Measurements from ENCODE around the gene ZFYVE19.
A peak's percentile ranks its signal among the peaks of the same experiment; 100 is the strongest.

ZFYVE19 gene, protein sequence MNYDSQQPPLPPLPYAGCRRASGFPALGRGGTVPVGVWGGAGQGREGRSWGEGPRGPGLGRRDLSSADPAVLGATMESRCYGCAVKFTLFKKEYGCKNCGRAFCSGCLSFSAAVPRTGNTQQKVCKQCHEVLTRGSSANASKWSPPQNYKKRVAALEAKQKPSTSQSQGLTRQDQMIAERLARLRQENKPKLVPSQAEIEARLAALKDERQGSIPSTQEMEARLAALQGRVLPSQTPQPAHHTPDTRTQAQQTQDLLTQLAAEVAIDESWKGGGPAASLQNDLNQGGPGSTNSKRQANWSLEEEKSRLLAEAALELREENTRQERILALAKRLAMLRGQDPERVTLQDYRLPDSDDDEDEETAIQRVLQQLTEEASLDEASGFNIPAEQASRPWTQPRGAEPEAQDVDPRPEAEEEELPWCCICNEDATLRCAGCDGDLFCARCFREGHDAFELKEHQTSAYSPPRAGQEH

DNA sequence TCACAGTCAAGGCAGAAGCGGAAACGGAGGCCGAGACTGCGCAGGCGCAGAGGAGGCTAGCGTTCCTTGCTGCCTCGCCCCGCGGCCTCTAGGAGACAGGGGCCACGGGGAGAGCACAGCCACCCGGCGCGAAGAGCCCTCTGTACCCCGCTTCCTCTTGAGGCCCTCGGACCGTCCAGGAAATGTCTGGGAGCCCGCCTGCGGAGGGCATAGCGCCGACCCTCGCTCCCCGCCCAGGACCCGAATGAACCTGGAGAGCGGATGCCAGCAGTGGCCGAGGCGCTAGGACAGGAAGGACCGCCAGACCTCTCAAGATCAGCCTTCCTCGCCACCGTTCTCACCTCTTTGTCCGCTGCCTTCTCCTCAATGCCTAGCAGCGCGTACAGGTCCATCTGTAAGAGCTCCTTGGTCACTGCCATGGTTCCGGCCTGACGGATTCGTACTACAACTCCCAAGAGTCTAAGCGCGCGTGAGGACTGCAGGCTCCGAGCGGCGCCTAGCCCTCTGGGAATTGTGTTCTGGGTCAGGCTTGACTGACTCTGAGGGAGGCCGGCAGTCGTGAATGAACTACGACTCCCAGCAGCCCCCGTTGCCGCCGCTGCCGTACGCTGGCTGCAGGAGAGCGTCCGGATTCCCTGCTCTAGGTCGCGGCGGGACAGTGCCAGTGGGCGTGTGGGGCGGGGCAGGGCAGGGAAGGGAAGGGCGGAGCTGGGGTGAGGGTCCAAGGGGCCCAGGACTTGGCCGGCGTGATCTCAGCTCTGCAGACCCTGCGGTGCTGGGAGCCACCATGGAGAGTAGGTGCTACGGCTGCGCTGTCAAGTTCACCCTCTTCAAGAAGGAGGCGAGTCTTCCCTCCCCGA lies at the start of gene ZFYVE19, which contains the start of gene DNAJC17:
Gene ZFYVE19, plus strand, starts transcription at position 62 of the 860 bp plus-strand sequence. Its CDS starts 501 bp downstream, at position 563.
Gene DNAJC17, minus strand, starts transcription at position 446 of the 860 bp plus-strand sequence. Its CDS starts 27 bp downstream, at position 419.
- peak; percentile 95 for DNase-seq

DNA sequence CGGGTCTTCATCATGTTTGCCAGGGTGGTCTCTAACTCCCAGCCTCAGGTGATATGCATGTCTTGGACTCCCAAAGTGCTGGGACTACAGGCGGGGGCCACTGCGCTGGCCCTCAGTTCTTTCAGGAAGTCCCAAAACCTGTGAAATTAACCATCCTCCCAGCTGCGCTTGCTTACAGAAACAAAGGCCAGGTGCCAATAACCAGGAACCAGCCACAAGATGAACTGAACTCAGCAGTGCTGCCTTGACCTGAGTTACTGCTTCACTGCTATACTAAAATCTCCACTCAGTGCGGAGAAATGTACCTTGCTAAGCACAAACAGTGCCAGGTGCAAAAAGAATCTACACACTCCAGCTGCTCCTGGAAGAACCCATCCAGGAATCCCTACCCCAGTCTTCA lies 46.9 kb upstream of the ZFYVE19 start:
- DNase-seq, result no peak

DNA sequence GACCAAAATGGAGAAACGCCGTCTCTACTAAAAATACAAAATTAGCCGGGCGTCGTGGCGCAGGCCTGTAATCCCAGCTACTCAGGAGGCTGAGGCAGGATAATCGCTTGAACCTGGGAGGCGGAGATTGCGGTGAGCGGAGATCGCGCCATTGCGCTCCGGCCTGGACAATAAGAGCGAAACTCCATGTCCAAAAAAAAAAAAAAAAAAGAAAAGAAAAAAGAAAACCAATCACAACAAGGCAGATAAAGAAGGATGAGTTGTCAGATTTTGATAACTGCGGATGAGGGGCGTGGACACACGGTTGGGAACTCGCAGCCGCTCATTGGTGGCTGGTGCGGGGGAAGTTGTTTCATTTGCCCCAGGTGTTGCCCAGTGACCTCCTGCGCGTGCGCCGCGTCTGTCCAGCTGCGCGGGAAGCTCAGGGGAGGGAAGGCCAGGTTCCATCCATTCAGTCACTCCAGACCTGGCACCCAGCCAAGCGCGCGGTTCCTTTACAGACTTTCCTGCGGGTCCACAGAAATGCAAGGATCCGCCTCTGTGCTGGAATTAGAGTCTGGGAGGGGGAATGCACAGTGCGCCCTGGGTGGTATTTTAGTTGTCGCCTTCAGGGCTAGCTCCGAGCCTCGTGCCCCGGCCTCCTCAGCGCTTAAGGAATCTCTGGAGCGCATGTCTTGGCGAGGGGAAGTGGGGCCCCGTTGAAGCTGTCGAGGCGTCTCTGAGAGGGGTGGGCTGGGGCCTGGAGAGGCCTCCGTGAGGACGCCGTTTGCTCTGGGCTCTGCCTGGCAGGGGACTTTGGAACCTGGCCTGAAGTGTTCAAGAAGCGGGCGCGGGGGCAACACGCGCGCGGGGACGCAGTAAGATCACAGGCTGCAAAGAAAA lies 43.7 kb upstream of the ZFYVE19 start:
- DNase-seq, result peak; percentile 87

DNA sequence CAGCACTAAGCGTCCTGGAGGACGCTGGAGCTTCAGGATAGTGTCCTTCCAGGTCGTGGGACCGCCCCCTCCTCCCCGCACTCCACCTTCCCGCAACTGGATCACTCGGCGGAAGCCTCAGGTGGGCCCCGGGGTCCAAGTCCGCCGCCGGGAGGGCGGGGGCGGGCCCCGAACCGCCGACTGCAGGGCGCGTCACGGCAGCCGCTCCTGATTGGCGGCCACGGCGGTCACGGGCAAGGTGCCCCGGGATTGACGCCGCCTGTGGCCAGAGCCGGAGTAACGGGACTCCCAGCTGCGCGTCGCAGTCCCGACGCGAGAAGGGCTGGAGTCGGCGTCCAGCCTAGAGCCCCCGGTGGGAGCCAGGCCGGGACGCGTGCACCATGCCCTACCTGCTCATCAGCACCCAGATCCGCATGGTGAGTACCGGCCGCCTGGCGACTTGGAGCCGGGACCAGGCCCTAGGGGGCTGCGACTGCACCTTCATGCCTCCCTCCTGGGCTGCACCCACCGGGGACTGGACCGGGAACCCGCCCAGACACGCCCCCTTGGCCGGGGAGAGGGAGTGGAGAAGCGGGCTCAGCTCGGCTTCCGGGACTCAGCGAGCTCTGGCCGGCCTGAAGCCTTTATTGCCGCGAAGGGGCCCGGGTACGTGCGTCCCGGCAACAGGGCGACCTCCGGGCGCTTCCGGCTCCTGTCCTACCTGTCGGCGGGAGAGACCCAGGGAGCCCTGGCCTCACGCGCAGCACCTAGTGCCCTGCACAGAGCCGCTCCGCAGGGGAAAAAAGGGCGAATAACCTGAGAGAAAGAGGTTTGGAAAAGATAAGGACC lies 42.9 kb upstream of the ZFYVE19 start, which contains the start of gene GCHFR:
Gene GCHFR, plus strand, starts transcription at position 268 of the 828 bp plus-strand sequence. Its CDS starts 113 bp downstream, at position 381.
- DNase-seq, result peak; percentile 86

DNA sequence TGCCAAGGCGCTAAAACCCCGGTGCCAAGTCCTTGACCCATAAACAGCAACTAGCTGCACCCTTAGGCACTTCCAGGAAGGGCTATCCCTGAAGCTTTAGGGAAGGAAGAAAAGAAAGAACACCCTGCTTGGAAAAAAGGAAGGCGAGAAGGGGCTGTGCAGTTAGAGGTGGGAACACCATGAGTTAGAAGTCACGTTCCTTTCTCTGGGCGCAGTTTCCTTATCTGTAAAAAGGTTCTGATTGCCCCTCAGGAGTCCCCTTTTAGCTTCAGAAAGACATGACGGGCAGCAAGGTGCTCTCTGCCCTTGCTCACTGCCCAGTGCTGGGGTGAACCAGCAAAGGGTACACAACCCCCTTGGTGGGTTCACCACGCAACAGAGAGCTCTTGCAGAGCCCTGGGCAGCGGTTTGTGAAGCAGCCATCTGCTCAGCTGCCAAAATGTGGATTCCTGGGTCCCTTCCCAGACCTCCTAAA lies 42.2 kb upstream of the ZFYVE19 start:
- no peak for DNase-seq

DNA sequence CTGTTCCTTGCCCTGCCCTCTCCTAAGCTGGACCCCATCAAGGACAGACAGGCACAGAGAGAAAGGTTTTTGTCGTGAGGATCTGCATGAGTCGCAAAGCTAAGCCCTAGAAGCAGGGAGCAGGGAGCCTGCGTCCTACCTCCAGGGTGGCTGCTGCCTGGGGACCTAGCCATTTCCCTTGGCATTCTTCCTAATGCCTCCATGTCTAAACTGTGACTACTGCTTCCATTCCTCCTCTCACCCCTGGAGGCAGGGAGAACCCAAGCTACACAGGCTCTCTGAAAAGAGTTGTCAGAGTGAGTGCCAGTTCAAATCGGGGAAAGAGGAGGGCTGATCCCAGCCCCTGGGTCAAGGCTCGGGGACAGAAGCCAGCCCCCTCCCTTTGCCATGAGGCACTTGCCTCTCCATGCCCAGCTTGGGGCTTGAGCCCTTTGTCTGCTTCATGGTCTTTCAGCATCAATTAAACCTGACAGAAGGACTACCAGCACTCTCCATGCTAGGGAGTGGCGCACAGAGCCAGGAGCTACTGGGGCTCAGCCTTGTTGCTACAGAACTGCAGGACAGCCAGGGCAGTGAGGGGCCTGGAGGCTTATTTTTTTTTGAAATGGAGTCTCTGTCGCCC lies 40.6 kb upstream of the ZFYVE19 start:
- no peak for DNase-seq

DNA sequence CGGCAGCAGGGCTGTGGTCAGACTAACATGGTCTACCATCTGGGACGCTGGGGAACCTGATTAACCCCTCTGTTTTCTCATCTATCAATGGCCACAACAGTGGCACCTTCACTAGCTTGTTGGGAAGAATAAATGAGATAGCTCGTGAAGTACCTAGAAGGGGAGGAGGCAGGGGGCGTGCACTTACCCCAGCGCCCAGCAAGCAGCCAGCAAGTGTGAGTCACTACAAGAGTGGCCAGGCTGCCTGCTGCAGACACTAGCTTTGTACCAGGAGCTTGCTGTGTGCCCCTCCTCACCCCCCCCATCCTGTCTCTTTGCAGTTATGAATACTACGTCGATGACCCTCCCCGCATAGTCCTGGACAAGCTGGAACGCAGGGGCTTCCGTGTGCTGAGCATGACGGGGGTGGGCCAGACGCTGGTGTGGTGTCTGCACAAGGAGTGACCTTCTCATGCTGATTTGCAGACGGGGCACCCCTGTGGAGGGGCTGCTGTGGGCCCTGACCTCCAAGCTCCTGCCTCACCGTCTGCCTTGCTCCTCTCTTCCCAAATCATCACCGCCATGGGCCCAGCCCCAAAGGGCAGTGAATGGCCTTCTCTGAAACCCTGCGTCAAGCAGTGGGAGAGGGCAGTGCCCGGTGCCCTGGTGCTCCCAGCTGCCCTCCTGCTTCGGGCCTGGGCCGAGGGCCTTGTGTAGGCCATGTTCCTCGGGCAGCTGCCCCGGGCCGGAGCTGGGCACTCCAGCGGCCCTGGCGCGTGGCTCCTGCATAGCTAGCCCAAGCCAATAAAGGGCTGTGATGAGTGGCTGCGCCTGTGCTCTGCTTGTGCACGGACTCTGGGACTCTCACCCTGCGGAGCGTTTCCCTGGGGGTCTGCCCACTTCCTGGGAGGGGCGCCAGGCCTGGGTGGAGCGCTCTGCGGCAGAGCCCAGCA lies 39.7 kb upstream of the ZFYVE19 start:
- DNase-seq, result no peak

DNA sequence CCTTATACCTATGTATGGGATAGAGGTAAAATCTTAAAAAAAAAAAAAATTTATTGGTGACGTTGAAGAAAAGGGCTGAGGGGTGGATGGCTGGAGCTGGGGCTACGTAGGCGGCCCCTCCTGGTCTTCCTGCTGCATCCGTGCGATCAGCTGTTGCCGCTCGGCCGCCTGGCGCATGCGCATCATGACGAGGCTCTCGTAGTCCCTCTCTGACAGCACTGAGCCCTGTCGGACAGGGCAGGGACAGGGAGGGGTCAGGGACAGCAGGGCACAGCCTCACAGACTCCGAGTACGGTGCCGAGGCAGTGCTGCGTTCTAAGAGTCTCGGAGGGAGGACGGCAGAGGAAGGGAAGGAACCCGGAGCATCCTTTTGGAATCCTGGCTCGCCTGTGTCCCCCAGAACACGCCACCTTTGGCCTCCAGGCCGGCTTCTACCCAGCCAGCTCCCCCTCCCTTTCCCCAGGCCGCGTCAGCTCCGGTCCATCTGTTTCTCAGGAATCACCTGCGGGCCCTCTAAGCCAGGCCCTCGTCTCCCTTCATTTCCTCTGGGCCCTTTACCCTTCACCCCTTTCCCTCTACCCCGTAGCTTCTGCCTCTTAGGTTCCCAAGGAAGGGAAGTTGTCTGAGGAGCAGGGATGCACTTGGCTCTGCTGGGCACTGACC lies 38.9 kb upstream of the ZFYVE19 start:
- DNase-seq, result no peak

DNA sequence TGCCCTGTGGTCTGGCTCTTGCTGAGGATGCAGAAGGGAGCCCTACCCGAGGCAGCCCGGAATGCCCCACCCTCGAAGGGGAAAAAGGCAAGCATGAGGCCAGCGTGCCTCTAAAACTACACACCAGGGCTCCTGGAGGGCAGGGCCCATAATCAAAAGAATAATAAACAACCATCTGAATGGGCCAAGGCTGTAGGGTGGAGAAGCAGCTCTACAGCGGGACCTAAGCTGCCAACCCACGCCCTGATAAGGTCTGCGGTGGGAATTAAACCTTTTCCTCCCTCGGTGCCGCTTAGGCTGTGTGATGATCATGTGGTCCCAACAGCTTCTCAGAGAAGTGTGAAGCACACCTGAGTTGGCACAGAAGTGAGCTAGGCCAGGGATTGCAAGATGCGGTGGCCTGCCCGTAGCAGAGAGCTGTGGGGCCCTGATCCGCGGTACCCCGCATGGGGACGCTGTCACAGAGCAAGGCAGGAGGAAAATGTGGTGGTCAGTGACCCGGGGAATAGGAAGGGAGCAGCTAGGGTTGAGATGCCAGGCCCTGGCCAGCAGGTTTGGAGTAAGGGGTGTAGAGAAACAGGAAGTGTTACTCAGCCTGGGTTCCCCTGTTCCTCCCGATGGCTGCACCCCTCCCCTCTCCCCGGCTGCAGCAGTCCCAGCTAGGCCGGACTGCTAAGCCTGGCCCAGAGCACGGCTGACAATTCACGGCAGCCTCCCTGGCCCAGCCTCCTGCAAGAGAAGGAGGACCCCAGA lies 38.2 kb upstream of the ZFYVE19 start:
- no peak for DNase-seq

DNA sequence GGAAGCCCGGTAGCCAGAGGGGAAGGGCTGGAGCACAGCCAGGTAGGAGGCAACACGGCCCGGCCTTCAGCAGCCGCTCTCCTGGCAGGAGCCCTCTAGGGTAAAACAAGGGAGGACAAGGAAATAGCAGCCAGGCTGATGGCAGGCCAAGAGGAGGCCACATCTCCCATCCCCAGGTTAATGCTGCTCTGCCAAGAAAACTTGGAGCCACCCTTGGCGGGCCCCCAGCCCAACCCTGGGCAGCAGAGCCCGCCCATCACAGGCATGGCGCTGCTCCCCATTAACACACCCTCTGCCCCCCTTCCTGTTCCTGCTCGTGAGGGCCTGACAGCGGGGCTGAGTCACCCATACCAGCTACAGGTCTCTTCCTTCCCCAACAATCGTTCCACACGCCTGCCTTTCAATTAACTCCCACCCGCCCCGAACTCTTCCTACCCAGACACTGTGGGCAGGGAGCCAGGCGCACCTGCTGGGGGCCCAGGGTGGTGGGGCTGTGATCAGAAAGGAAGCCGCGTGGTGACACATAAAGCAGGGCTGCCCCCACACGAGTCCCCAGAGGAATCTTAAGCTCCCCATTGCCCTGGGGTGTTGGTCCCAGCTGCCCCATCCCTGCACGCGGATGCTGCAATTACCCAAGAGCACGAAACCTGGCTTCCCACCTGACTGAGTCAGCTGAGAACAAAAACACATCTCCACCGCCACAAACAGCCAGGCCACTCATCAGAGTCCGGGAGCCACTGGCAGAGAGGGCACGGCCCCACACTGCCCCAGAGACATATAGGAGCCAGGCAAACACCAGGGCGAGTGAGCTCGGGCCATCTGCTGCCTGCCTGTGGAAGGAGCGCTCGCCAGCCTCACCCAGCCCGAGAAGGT lies 37.4 kb upstream of the ZFYVE19 start, which contains the start of gene C15orf62:
Gene C15orf62, plus strand, starts transcription at position 707 of the 873 bp plus-strand sequence. CDS start 516 bp downstream, outside the sequence.
- peak; percentile 60 for DNase-seq

DNA sequence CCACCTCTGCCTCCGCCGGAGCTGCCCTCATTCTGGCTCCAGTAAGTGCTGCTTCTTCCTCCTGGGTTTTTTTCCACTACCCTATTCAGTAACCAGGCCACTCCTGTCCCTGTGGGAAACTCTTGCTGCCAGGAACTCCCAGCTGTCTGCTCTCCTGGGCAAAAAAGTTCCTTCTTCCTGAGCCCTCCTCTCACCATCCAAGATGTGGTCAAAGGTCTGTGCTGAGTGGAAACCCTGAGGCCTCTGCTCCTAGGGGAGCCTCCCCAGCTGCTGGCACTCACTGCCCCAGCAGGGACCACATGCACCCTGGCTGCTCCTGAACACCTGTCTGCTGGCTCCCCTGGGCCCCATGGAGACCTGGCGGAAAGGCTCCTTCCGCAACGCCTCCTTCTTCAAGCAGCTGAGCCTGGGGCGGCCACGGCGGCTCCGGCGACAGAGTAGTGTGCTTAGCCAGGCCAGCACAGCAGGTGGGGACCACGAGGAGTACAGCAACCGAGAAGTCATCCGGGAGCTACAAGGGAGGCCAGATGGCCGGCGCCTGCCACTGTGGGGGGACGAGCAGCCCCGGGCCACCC lies 36.7 kb upstream of the ZFYVE19 start:
- no peak for DNase-seq

DNA sequence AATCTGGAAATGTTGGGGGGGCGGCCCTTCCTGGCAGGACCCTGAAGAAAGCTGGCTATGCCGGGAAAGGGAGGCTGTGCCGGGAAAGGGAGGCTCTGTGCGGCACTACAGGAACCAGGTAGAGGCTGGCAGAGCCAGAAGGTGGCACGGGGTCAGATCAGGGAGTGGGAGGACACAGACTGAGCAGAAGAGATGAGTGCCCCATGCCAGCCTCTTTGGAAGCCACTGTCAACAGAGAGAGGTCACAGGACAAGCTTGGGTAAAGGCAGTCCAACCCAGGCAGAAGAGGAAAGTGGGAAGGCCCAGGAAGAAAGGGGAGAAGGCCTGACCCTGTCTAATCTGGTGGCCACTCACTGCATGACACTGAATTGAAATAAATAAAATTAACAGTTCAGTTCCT lies 35.6 kb upstream of the ZFYVE19 start:
- DNase-seq, result no peak

DNA sequence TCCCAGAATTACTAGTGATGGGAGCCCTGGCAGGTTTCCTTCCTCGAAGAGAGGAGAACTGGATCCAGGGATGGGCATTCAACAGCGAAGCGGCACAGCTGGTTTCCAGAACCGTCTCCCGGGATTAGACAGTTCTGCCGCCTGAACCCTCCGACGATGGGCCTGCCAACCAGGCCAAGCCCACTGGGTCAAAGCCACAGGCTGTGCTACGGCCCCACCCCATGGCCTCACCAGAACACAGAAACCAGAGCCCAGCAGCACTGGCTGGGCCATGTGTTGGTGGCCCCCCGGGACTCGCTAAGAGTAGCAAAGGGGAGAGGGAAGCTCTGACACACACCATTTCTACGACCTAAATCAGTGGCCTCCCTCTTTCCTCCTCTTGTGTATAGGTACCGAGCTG lies 34.9 kb upstream of the ZFYVE19 start:
- no peak for DNase-seq

DNA sequence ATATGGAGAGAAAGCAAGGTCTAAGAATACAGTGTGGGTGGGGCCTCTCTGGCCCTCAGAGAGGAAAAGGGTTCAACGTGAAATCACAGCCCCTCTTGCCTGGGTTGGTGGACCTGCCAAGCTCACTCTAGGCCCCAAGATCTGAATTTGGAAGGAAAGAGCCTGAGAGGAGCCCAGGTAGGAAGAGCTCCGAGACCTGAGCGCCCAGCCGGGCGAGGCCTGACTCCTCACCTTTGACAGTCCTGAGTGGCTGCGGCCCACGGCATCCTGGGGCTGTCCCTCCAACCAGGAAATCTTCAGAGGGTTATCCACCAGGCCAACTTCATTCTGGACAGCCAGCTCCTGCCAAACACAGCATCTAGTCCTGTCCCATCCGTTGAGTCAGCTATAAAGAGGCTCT lies 33.4 kb upstream of the ZFYVE19 start:
- no peak for DNase-seq

DNA sequence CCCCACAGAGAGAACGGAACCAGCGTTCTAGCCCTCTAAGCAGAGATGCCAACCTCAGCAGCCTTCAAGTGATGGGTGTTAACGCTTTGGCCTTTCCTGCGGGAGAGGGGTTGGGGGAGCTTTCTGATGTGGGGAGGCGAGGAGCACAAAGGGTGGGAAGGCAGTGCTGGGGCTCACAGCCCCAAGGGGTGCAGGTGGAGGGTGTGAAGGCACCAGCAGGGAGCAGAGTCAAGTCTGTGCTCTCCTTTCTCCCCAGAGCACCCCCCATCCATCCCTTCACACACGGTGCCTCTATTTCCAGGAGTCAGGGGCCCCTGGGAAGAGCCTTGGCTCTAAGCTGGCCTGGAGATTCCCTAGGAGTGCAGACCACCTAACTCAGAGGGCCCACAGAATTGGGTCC lies 33.0 kb upstream of the ZFYVE19 start:
- DNase-seq, result no peak

DNA sequence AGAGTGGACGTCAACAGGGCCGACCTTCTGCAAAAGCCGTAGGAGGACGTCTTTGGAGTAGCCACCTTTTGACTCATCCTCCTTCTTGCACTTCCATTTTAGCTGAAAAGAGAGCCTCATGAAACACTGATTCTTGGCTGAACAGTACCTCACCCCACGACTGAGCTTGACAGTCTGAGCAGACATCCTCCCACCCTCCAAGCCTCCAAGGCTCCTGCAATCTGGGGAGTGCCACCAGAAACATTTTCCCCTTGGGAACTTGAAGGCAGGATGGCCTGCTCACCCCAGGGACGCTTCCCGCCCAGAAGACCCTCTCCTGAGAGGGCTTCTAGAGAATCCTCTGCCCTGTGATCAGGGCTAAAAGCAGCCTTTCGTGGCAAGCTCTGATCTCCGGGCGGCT lies 31.9 kb upstream of the ZFYVE19 start:
- no peak for DNase-seq

All from right forelimb (tissue), 1 donor.